ENCODE results near the gene NXPE2.

DNA sequence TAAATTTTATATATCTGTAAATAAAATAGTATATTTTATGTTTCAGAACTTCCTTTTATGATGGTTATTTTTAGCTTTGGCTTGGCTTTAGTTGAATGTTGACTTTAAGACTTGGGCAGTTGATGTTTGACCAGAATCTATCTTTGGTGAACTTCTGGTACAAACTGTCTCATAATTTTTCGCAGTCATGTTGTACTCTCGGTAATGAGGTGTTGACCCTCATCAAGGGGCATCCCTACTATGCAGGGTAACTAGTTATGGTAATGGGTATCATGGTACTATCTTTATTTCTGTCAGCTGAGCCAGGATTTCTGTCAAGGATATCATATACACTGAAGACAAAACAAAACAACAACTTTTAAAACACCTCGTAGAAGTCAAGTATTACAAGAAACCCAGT is 67.7 kb downstream of the NXPE2 start:
- TF ChIP-seq, protein P1, sequence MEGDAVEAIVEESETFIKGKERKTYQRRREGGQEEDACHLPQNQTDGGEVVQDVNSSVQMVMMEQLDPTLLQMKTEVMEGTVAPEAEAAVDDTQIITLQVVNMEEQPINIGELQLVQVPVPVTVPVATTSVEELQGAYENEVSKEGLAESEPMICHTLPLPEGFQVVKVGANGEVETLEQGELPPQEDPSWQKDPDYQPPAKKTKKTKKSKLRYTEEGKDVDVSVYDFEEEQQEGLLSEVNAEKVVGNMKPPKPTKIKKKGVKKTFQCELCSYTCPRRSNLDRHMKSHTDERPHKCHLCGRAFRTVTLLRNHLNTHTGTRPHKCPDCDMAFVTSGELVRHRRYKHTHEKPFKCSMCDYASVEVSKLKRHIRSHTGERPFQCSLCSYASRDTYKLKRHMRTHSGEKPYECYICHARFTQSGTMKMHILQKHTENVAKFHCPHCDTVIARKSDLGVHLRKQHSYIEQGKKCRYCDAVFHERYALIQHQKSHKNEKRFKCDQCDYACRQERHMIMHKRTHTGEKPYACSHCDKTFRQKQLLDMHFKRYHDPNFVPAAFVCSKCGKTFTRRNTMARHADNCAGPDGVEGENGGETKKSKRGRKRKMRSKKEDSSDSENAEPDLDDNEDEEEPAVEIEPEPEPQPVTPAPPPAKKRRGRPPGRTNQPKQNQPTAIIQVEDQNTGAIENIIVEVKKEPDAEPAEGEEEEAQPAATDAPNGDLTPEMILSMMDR (conservative IDR thresholded peaks at IDR 0.05) = no peak
- TF ChIP-seq EZH2 (IDR thresholded peaks at IDR 0.05; ENCODE audit: low read depth) = no peak

Data from PC-9 (cell line).